ENCODE measurements around the gene DMBT1.

DMBT1 gene

GRCh38 chr10:122673269-122673668, 112.7 kb downstream of the DMBT1 start:
- DNase-seq (ENCODE audit: low spot score) = no peak

DNA sequence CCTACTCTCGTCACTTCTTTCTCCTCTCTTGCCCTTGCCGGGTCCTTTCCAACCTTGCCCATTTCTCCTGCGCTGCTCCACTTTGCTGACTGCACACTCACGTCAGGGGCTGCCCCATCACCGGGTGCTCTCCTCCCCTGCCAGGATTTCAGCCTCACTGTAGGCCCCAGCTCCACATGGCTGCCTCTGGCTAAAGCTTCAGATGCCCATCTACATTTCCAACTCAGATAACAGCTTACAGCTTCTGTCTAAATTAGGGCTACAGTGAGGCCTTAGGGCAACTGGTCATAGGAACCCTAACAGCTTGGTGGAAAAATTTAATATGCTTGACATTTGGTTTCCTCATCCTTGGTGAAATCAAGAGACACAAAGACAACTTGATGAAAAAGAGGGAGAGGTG, 113.2 kb downstream of the DMBT1 start:
- DNase-seq (ENCODE audit: low spot score) = no peak

- DNase-seq (ENCODE audit: low spot score) = no peak
Observed at GRCh38 chr10:122674781-122675180, 114.2 kb downstream of the DMBT1 start.

DNA sequence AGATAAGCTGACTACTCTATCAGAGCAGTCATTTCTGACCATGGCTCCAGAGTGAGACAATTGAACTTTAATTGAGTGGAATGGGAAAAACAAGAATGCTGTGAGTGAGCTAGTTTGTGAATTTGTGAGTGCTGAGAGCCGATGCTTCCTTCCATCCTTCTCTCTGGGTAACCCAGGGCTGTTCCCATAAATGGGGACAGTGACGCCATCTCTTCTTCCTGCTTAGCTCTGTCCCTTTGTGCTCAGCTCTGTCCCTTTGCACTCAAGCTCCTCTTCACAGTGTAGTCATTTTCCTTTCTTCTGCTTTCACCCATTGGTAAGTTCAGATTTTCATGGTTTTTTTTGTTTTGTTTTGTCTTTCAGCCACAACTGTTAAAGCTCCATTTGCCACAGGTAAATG, 114.7 kb downstream of the DMBT1 start:
- no peak for DNase-seq (ENCODE audit: low spot score)

DNA sequence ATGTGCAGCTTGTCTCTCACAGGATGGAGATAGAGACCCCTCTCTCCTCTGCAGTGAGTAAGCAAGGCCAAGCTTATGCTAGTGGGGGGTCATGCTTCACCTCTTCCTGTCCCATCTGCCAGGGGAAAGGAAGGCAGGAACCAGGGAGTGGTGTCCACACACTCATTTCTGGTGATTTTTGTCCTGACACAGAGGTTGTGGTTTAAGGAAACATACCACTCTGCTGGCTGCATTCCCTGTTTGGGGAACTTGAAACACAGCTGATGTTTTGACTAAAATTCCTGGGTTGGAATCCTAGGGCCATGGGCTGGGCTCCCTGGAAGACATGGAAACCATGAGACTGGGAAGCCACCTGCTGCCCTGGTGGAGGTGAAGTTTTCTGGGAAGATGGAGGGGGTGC, 117.7 kb downstream of the DMBT1 start:
- DNase-seq (ENCODE audit: low spot score) = no peak

GRCh38 chr10:122682522-122682921, 122.0 kb downstream of the DMBT1 start:
- DNase-seq (ENCODE audit: low spot score) = no peak

- peak; percentile 25 for DNase-seq (ENCODE audit: low spot score)
Observed at GRCh38 chr10:122688293-122688989, 127.9 kb downstream of the DMBT1 start.

- DNase-seq (ENCODE audit: low spot score) = no peak
Observed at GRCh38 chr10:122689146-122689820, 128.7 kb downstream of the DMBT1 start.

GRCh38 chr10:122692744-122693143, 132.2 kb downstream of the DMBT1 start:
- DNase-seq (ENCODE audit: low spot score) = no peak

Data from Ammon's horn (tissue), 1 donor.